K562 (cell line): ENCODE data around the gene RASGEF1C. TPM values are rescaled to one million over a fixed set of nuclear protein-coding genes. Genes with fewer than 3 reads are reported as not detected.
A peak's percentile ranks its signal among the peaks of the same experiment; 100 is the strongest.

Experiments used
- BHLHE40 ChIP-seq: IDR thresholded peaks from 2 replicates; pipeline ENCODE4 v1.6.1; 2011; ENCODE audit warnings: low read length, improper control_type of control experiment
- CBX3 ChIP-seq, 2 experiments: IDR thresholded peaks; 1 replicate in 1 of 2; 2 replicates in 1 of 2; pipeline ENCODE4 v1.6.1; 2012; ENCODE audit warnings: inconsistent platforms in 2 of 2, low read length in 2 of 2, borderline replicate concordance in 1 of 2, control low read depth in 1 of 2
- CXXC5 ChIP-seq: fragments of 250-450 bp; sonication (Bioruptor Pico); IDR thresholded peaks from 2 replicates; pipeline ENCODE4 v1.8.0; 2022; ENCODE audit warnings: inconsistent platforms, mild to moderate bottlenecking, moderate library complexity
- ETV5 ChIP-seq: sonication (generic); formaldehyde crosslinking; IDR thresholded peaks from 2 replicates; pipeline ENCODE4 v1.4.0; 2020; ENCODE audit warnings: low read depth, mild to moderate bottlenecking, missing genetic modification reagents
- ETV6 ChIP-seq, 3 experiments: fragments of 150-350 bp in 1 of 3; sonication (generic) in 1 of 3; formaldehyde crosslinking in 1 of 3; IDR thresholded peaks; 2 replicates each; pipeline versions ENCODE4 v1.6.1 to v1.8.0; 2014 to 2022; ENCODE audit warnings: borderline replicate concordance in 2 of 3, low read depth in 2 of 3, antibody characterized with exemption in 1 of 3, low read length in 1 of 3, mild to moderate bottlenecking in 1 of 3, missing genetic modification reagents in 1 of 3
- GTF2E2 ChIP-seq: fragments of 200-800 bp; sonication (Bioruptor generic); IDR thresholded peaks from 2 replicates; pipeline ENCODE4 v1.6.1; 2016; ENCODE audit warnings: missing genetic modification characterization, missing compliant biosample characterization
- HDAC1 ChIP-seq, 2 experiments: fragments of 450-650 bp; IDR thresholded peaks; 2 replicates each; pipeline ENCODE4 v1.6.1; 2016 to 2017; ENCODE audit warnings: inconsistent platforms in 1 of 2, mild to moderate bottlenecking in 1 of 2, moderate library complexity in 1 of 2
- HNRNPLL ChIP-seq: fragments of 200-400 bp; formaldehyde crosslinking; IDR thresholded peaks from 2 replicates; pipeline ENCODE4 v1.6.1; 2017; ENCODE audit warnings: low read length, low read depth, mild to moderate bottlenecking; ENCODE audit not compliant: poor library complexity, severe bottlenecking
- MEIS2 ChIP-seq: fragments of 450-650 bp; IDR thresholded peaks from 2 replicates; pipeline ENCODE4 v1.6.1; 2014; ENCODE audit warnings: mild to moderate bottlenecking; ENCODE audit not compliant: partially characterized antibody
- SAFB2 ChIP-seq: fragments of 200-400 bp; formaldehyde crosslinking; IDR thresholded peaks from 2 replicates; pipeline ENCODE4 v1.6.1; 2018; ENCODE audit warnings: borderline replicate concordance, low read length, low read depth, moderate library complexity; ENCODE audit not compliant: severe bottlenecking
- SIX5 ChIP-seq, 2 experiments: IDR thresholded peaks; 2 replicates each; pipeline ENCODE4 v1.6.1; 2011; ENCODE audit warnings: low read length in 2 of 2, borderline replicate concordance in 1 of 2, low read depth in 1 of 2, mild to moderate bottlenecking in 1 of 2, moderate library complexity in 1 of 2; ENCODE audit not compliant: insufficient read depth in 1 of 2
- SRF ChIP-seq, 2 experiments: fragments of 250-450, 450-650 bp in 1 of 2; sonication (Bioruptor Pico) in 1 of 2; sonication (generic) in 1 of 2; formaldehyde crosslinking; IDR thresholded peaks; 2 replicates each; pipeline versions ENCODE4 v1.5.0 to v1.5.1; 2020 to 2022; ENCODE audit warnings: mild to moderate bottlenecking in 1 of 2, missing genetic modification reagents in 1 of 2
- SUPT5H ChIP-seq: fragments of 450-650 bp; IDR thresholded peaks from 2 replicates; pipeline ENCODE4 v1.6.1; 2016
- TAF15 ChIP-seq: fragments of 200-400 bp; formaldehyde crosslinking; IDR thresholded peaks from 2 replicates; pipeline ENCODE4 v1.6.1; 2017; ENCODE audit warnings: mild to moderate bottlenecking, low read depth, low read length, moderate library complexity
- TAF9B ChIP-seq: fragments of 450-650 bp; IDR thresholded peaks from 2 replicates; pipeline ENCODE4 v1.6.1; 2018; ENCODE audit warnings: mild to moderate bottlenecking; ENCODE audit not compliant: partially characterized antibody
- TCF3 ChIP-seq: sonication (generic); formaldehyde crosslinking; IDR thresholded peaks from 2 replicates; pipeline ENCODE4 v1.4.0; 2020; ENCODE audit warnings: mild to moderate bottlenecking, missing genetic modification reagents
- TCF7L2 ChIP-seq: fragments of 150-350 bp; IDR thresholded peaks from 2 replicates; pipeline ENCODE4 v1.6.1; 2016; ENCODE audit warnings: low read depth, mild to moderate bottlenecking, low read length, moderate library complexity
- TRIM28 ChIP-seq: fragments of 450-650 bp; IDR thresholded peaks from 2 replicates; pipeline ENCODE4 v1.6.1; 2017
- ZKSCAN3 ChIP-seq: fragments of 250-450 bp; sonication (Bioruptor Pico); IDR thresholded peaks from 2 replicates; pipeline ENCODE4 v1.4.0; 2020
- ZNF121 ChIP-seq: sonication (generic); formaldehyde crosslinking; conservative IDR thresholded peaks from 2 replicates; pipeline ENCODE4 v1.8.0; 2022; ENCODE audit warnings: missing genetic modification reagents
- ZNF197 ChIP-seq: fragments of 200-800 bp; sonication (Bioruptor generic); IDR thresholded peaks from 2 replicates; pipeline ENCODE4 v1.6.1; 2016; ENCODE audit warnings: low read depth, missing genetic modification characterization, missing compliant biosample characterization
- ZNF644 ChIP-seq: fragments of 200-800 bp; sonication (Bioruptor generic); IDR thresholded peaks from 2 replicates; pipeline ENCODE4 v1.6.1; 2016; ENCODE audit warnings: low read depth, missing genetic modification characterization, missing compliant biosample characterization
- polyA plus RNA-seq, 8 experiments: library from polyadenylated mRNA; depleted of rRNA in 4 of 8; stranded (reverse) in 5 of 8; unstranded in 3 of 8; fragments of >200 nt; fragmentation: Nextera tagmentation in 2 of 8; fragmentation: Illumina TruSeq in 1 of 8; extraction: Ambion mirVana in 2 of 8; extraction: Trizol in 1 of 8; gene quantifications; 2 replicates each; pipeline versions ENCODE4 v1.2.1 to v1.2.3, GENCODE V29; 2011 to 2014; ENCODE audit warnings: inconsistent platforms in 1 of 8, missing spikeins in 1 of 8
- total RNA-seq, 7 experiments: library from RNA; depleted of rRNA in 6 of 7; stranded (reverse); fragments of >200 nt in 6 of 7; fragmentation: Illumina TruSeq in 2 of 7; extraction: Trizol in 2 of 7; gene quantifications; 2 replicates each; pipeline versions ENCODE4 v1.2.1 to v1.2.3, GENCODE V29; 2011 to 2021; ENCODE audit warnings: low replicate concordance in 1 of 7
- TF ChIP-seq, protein P1 (sequence below): sonication (generic); formaldehyde crosslinking; IDR thresholded peaks from 2 replicates; pipeline ENCODE4 v1.8.1; 2023; ENCODE audit warnings: mild to moderate bottlenecking, missing genetic modification reagents
- TF ChIP-seq, protein P2 (sequence below): fragments of 450-650 bp; IDR thresholded peaks from one replicate; pipeline ENCODE4 v1.6.1; 2018; ENCODE audit warnings: mild to moderate bottlenecking, moderate library complexity; ENCODE audit not compliant: partially characterized antibody

Gene RASGEF1C
- total and polyA plus RNA-seq, 9 of the 15 experiments (the other 6 are each of a cell fraction or from before 2014, with no cell fraction given) = 0.04 to 1.1 (median 0.21) TPM; not detected in 4

DNA sequence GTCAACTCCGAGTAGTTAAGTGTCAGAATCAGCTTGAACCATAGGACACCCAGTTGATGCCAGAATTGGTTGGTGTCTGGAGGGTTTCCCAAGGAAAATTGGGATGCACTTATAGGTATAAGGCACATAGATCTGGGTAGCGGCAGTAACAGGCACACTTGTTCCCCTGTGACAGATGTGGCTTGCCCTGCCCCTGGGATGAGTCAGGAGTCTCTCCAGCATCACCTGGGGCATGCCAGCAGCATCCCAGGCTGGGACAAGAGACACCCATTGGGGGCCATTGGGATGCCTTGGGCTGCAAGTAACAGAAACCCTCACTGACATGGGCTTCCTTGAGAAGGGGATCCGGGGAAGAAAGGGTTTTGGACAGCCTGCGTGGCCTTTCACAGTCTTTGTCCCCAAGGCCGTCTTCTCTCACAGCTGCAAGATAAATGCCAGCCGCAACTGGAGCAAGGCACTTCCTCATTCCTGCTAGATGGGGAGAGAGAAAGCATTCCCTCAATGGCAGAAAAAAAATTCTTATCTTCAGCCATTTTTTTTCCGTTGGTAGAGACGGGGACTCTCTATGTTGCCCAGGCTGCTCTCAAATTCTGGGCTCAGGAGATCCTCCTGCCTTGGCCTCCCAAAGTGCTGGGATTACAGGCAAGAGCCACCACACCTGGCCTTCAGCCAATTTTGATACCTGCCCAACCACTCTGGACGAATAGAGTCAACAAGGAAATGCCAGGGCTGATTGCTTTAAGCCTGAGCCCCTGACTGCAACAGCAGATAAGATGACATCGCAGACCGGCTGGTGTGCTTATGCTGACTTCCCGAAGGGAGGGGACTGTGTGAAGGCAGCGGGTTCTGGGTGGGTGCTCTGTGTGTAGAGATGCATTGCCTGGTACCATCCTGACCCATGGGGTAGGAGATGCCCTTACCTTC is 124.1 kb downstream of the RASGEF1C start (continued):
- TF ChIP-seq SRF (CRISPR knock-in tag; IDR thresholded peaks at IDR 0.05) (no peak), CXXC5 (CRISPR knock-in tag) (0 out of 2 replicates have a peak, but pooled peaks have one; percentile 48), ETV5 (CRISPR knock-in tag) (no peak), TRIM28 (no peak), CBX3 (IDR thresholded peaks at IDR 0.05; ENCODE audit: borderline replicate concordance in 1 of 2, low read length in 2 of 2) (no peak), ZNF644 (tag) (no peak), TCF3 (peak; percentile 72), ETV6 (IDR thresholded peaks at IDR 0.05; ENCODE audit: borderline replicate concordance in 1 of 2, low read depth in 2 of 2, low read length in 1 of 2) (no peak), ETV6 (CRISPR knock-in tag; IDR thresholded peaks at IDR 0.05; ENCODE audit: borderline replicate concordance) (no peak), ZNF197 (CRISPR knock-in tag) (0 out of 2 replicates have a peak, but pooled peaks have one; percentile 66), BHLHE40 (0 out of 2 replicates have a peak, but pooled peaks have one; percentile 13), GTF2E2 (no peak), SAFB2 (no peak), SIX5 (IDR thresholded peaks at IDR 0.05; ENCODE audit: borderline replicate concordance in 1 of 2, insufficient read depth in 1 of 2, low read depth in 1 of 2, low read length in 2 of 2) (no peak), TAF15 (no peak), SUPT5H (no peak), HDAC1 (IDR thresholded peaks at IDR 0.05) (0 out of 4 replicates have a peak, but pooled peaks of 1 of the 2 experiments have one; percentile 30), TAF9B (no peak), ZKSCAN3 (no peak), MEIS2 (peak; percentile 31), TCF7L2 (no peak), ZNF121 (no peak), HNRNPLL (peak; percentile 31)
- TF ChIP-seq, protein P1, sequence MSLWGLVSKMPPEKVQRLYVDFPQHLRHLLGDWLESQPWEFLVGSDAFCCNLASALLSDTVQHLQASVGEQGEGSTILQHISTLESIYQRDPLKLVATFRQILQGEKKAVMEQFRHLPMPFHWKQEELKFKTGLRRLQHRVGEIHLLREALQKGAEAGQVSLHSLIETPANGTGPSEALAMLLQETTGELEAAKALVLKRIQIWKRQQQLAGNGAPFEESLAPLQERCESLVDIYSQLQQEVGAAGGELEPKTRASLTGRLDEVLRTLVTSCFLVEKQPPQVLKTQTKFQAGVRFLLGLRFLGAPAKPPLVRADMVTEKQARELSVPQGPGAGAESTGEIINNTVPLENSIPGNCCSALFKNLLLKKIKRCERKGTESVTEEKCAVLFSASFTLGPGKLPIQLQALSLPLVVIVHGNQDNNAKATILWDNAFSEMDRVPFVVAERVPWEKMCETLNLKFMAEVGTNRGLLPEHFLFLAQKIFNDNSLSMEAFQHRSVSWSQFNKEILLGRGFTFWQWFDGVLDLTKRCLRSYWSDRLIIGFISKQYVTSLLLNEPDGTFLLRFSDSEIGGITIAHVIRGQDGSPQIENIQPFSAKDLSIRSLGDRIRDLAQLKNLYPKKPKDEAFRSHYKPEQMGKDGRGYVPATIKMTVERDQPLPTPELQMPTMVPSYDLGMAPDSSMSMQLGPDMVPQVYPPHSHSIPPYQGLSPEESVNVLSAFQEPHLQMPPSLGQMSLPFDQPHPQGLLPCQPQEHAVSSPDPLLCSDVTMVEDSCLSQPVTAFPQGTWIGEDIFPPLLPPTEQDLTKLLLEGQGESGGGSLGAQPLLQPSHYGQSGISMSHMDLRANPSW (CRISPR knock-in tag) = no peak
- TF ChIP-seq, protein P2, sequence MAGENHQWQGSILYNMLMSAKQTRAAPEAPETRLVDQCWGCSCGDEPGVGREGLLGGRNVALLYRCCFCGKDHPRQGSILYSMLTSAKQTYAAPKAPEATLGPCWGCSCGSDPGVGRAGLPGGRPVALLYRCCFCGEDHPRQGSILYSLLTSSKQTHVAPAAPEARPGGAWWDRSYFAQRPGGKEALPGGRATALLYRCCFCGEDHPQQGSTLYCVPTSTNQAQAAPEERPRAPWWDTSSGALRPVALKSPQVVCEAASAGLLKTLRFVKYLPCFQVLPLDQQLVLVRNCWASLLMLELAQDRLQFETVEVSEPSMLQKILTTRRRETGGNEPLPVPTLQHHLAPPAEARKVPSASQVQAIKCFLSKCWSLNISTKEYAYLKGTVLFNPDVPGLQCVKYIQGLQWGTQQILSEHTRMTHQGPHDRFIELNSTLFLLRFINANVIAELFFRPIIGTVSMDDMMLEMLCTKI = no peak
